Fibroblast of the conjunctiva (primary cell): Measurements from ENCODE around the gene RHD.
"Not testable (repeated sequence)": the region's sequence is repeated elsewhere in the genome, so short reads cannot be mapped to it uniquely, and the experiment has no call there.

Experiments
- DNase-seq: peaks from one replicate; pipeline ENCODE4 v3.0.0-alpha.2; 2010; ENCODE audit warnings: low read depth

Gene RHD

GRCh38 chr1:25272238-25272637 lies at the start of gene RHD:
RHD (plus strand) TSS chr1:25272509; CDS start chr1:25272548, 39 bp downstream.
- not testable (repeated sequence) for DNase-seq

- DNase-seq = no peak
Measured at GRCh38 chr1:25222606-25223005, 49.7 kb upstream of the RHD start.

GRCh38 chr1:25223471-25223870 lies 48.8 kb upstream of the RHD start:
- DNase-seq = no peak

GRCh38 chr1:25232027-25232865 lies 40.1 kb upstream of the RHD start, which contains the start of gene SYF2:
SYF2 (minus strand) TSS chr1:25232502; CDS start chr1:25232467, 35 bp downstream.
- DNase-seq = peak; percentile 90

- DNase-seq = peak; percentile 87
Measured at GRCh38 chr1:25232866-25233784, 39.2 kb upstream of the RHD start.

- not testable (repeated sequence) for DNase-seq
Measured at GRCh38 chr1:25235411-25235810, 36.9 kb upstream of the RHD start.

- DNase-seq = not testable (repeated sequence)
Measured at GRCh38 chr1:25236261-25236660, 36.0 kb upstream of the RHD start.

- no peak for DNase-seq
Measured at GRCh38 chr1:25238046-25238445, 34.3 kb upstream of the RHD start.

- peak; percentile 79 for DNase-seq
Measured at GRCh38 chr1:25239681-25240541, 32.4 kb upstream of the RHD start.

- no peak for DNase-seq
Measured at GRCh38 chr1:25243907-25244306, 28.4 kb upstream of the RHD start.

GRCh38 chr1:25245393-25245792 lies 26.9 kb upstream of the RHD start:
- no peak for DNase-seq

- DNase-seq = no peak
Measured at GRCh38 chr1:25245809-25246599, 26.3 kb upstream of the RHD start.

GRCh38 chr1:25246600-25247023 lies 25.7 kb upstream of the RHD start:
- no peak for DNase-seq

GRCh38 chr1:25247024-25247828 lies 25.1 kb upstream of the RHD start, which contains the start of gene RSRP1:
RSRP1 (minus strand) TSS chr1:25247454; CDS start chr1:25246963, 491 bp downstream.
- peak; percentile 98 for DNase-seq

- DNase-seq = no peak
Measured at GRCh38 chr1:25247829-25248754, 24.2 kb upstream of the RHD start.

- DNase-seq = no peak
Measured at GRCh38 chr1:25253911-25254310, 18.4 kb upstream of the RHD start.

GRCh38 chr1:25255706-25256577 lies 16.4 kb upstream of the RHD start:
- DNase-seq = no peak

- no peak for DNase-seq
Measured at GRCh38 chr1:25256578-25256965, 15.7 kb upstream of the RHD start.
